ENCODE results near the gene SRD5A2.
"Not testable (repeated sequence)": the region's sequence is repeated elsewhere in the genome, so short reads cannot be mapped to it uniquely, and the experiment has no call there.

The SRD5A2 gene

GRCh38 chr2:31534636-31535035 lies 46.1 kb downstream of the SRD5A2 start:
- DNase-seq (ENCODE audit: low read depth, low spot score), result no peak

- DNase-seq (ENCODE audit: low read depth, low spot score), result no peak
These were observed 47.7 kb downstream of the SRD5A2 start for GRCh38 chr2:31533036-31533435.

- no peak for DNase-seq (ENCODE audit: low read depth, low spot score)
These were observed 49.6 kb downstream of the SRD5A2 start for GRCh38 chr2:31531101-31531500.

- no peak for DNase-seq (ENCODE audit: low read depth, low spot score)
These were observed 51.5 kb downstream of the SRD5A2 start for GRCh38 chr2:31529256-31529655.

GRCh38 chr2:31528823-31529222 lies 51.9 kb downstream of the SRD5A2 start:
- no peak for DNase-seq (ENCODE audit: low read depth, low spot score)

- DNase-seq (ENCODE audit: low read depth, low spot score), result no peak
These were observed 53.6 kb downstream of the SRD5A2 start for GRCh38 chr2:31526946-31527732.

- DNase-seq (ENCODE audit: low read depth, low spot score), result no peak
These were observed 54.9 kb downstream of the SRD5A2 start for GRCh38 chr2:31525876-31526275.

- no peak for DNase-seq (ENCODE audit: low read depth, low spot score)
These were observed 56.1 kb downstream of the SRD5A2 start for GRCh38 chr2:31524592-31524991.

GRCh38 chr2:31523871-31524492 lies 56.8 kb downstream of the SRD5A2 start:
- peak; percentile 46 for DNase-seq (ENCODE audit: low read depth, low spot score)

GRCh38 chr2:31522786-31523185 lies 58.0 kb downstream of the SRD5A2 start:
- no peak for DNase-seq (ENCODE audit: low read depth, low spot score)

- no peak for DNase-seq (ENCODE audit: low read depth, low spot score)
These were observed 63.1 kb downstream of the SRD5A2 start for GRCh38 chr2:31517442-31518203.

- DNase-seq (ENCODE audit: low read depth, low spot score), result no peak
These were observed 65.2 kb downstream of the SRD5A2 start for GRCh38 chr2:31515586-31515985.

- DNase-seq (ENCODE audit: low read depth, low spot score), result no peak
These were observed 67.2 kb downstream of the SRD5A2 start for GRCh38 chr2:31513553-31513952.

GRCh38 chr2:31511376-31511775 lies 69.4 kb downstream of the SRD5A2 start:
- DNase-seq (ENCODE audit: low read depth, low spot score), result no peak

GRCh38 chr2:31505111-31505510 lies 75.6 kb downstream of the SRD5A2 start:
- no peak for DNase-seq (ENCODE audit: low read depth, low spot score)

GRCh38 chr2:31504311-31504710 lies 76.4 kb downstream of the SRD5A2 start:
- no peak for DNase-seq (ENCODE audit: low read depth, low spot score)

- not testable (repeated sequence) for DNase-seq (ENCODE audit: low read depth, low spot score)
These were observed 84.3 kb downstream of the SRD5A2 start for GRCh38 chr2:31496451-31496874.

- DNase-seq (ENCODE audit: low read depth, low spot score), result not testable (repeated sequence)
These were observed 91.4 kb downstream of the SRD5A2 start for GRCh38 chr2:31489339-31489738.

- DNase-seq (ENCODE audit: low read depth, low spot score), result no peak
These were observed 97.5 kb downstream of the SRD5A2 start for GRCh38 chr2:31483246-31483645.

- DNase-seq (ENCODE audit: low read depth, low spot score), result no peak
These were observed 104.1 kb downstream of the SRD5A2 start for GRCh38 chr2:31476511-31477180.

- DNase-seq (ENCODE audit: low read depth, low spot score), result no peak
These were observed 105.0 kb downstream of the SRD5A2 start for GRCh38 chr2:31475692-31476091.

- DNase-seq (ENCODE audit: low read depth, low spot score), result no peak
These were observed 106.4 kb downstream of the SRD5A2 start for GRCh38 chr2:31474296-31474695.

All from smooth muscle cell of the brain vasculature (primary cell).